Amygdala (tissue), 56 donors: ENCODE measurements around the gene FANCG.
A peak's percentile ranks its signal among the peaks of the same experiment; 100 is the strongest.

Source experiments
- DNase-seq, 56 donors: peaks; one replicate each; lab custom pipeline; 2025; lab: John Stamatoyannopoulos, UW

Gene FANCG

DNA sequence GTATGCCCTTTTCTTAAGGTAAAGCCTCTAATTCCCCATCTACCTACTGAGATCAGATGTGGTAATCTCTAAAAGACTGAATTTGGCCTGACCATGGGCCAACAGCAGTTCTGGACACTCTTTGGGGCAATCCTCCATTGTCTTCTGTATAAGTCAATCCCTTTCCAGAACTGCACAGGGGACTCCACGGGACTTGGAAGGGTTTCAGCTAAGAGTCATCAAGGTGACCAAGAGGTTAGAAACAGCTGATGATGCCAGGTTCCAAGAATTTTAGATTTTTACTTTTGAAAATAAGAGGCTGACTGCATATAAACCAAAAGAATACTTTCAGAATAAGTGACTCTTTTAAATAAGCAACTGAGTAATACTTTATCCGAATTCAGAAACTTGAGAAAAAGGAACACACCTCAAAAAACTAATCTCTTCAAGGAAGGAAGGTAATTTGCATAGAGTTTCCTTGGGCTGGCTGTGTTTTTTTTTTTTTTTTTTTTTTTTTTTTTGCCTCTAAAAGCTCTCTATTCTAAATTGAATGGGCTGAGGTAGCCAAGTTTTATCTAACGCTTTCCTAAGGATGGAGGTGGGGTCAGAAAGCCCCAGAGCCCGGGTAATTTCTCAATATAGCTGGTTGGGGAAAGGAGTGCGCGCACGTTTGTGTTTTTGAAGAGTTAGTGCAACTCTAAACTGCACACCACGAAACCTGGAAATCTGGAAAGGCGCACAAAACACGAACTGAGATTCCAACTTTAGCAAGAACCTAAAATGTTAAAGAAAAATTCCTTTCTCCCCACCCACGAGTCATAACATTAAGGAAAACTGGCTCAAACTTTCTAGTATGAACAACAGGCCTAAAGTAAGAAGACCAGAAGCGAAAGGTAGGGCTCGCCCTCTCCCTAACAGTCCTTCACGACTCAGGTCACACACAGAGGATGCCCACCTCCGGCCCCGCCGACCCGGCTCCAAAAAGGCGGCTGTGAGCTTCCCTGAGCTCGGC, 8.6 kb downstream of the FANCG start:
- DNase-seq: no peak

DNA sequence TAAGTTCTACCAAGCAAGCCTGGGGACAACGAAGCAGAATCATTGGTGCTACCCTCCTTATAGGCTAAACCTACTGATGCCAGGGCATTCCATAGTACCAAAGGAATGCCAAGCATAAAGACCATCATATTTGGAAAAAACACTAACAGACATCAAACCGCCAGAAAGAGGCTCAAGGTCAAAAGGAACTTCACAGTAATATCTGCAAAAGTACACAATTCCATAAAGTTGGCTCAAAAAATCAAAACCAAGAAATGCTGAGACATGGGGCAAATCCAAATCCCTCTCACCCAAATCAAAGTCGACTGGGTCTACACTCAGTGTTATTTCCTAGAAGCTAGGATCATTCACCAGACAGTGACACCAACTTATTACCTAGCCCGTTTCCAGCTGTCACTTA, 10.7 kb downstream of the FANCG start:
- DNase-seq: no peak

DNA sequence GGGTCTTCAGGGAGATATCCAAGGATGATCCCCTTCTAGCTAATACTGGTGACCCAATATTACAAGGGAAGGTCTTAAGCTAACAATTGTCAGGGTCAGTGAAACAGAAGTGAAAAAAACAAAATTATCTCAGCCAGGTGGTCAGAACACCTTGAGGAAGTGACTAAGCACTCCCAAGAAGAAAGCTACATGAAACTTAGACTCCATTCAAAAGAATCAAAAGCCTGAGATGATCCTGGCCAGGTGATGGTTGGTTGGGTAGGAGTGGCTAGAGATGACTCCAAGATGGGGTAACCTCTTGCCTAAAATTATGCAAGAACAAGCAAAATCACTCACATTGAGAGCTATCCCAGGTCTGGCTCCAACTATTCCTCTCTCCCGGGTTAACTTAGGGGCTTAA, 12.7 kb downstream of the FANCG start:
- DNase-seq: no peak

DNA sequence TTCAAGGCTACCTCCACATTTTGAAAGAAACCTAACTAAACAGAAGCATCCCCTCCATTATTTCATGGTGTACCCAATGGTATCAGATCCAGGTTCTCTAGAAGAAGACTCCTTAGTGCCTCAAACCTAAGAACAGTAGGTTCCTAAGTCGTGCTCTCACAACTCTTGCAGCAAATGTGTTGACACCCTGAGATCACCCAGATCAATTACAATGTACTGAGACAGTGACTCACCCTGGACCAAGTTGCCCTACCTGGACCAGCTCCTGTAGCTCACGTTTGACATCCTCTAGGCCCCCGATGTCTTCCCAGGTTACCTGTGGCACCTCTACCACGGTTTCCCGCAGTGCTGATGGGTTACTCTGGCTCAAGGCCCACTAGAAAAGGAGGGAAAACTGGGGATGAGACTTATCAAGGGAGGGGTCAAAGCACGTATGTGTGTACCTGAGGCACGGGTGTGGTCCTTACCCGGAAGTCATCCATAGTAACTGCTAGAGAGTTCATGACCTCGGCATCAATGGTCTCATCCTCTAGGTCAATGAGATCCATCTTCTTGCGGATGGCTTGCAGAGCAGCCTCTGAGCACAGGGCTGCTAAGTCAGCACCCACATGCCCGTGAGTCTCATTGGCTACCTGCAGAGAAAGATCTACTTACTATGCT, 19.1 kb downstream of the FANCG start:
- DNase-seq: no peak

DNA sequence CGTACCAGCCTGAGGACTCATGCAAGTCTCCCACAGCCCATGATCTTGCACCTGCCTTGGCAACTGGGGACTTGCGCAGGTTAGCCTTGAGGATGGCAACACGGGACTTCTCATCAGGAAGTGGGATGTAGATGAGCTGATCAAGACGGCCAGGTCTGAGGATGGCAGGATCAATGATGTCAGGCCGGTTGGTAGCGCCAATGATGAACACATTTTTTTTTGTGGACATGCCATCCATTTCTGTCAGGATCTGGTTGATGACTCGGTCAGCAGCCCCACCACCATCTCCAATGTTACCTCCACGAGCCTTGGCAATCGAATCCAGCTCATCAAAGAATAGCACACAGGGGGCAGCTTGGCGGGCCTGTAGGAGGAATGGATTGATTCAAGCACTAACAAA, 20.3 kb downstream of the FANCG start:
- no peak for DNase-seq

DNA sequence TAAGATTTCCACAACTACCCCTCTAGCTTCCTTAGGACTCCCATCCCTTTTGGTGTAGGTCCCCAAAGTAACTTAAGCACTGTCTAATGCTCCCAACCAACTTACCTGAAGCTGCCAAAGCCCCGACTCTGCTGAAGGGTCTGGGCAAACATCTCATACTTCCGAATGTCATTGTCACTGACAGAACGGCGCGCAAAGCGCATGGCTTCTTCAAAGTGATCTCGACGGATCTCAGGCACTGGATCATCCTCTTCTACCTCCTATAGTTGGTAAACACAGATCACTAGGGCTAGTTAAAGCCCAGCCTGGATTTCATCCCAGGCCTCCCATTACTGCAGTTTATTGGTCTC, 22.5 kb downstream of the FANCG start:
- no peak for DNase-seq

DNA sequence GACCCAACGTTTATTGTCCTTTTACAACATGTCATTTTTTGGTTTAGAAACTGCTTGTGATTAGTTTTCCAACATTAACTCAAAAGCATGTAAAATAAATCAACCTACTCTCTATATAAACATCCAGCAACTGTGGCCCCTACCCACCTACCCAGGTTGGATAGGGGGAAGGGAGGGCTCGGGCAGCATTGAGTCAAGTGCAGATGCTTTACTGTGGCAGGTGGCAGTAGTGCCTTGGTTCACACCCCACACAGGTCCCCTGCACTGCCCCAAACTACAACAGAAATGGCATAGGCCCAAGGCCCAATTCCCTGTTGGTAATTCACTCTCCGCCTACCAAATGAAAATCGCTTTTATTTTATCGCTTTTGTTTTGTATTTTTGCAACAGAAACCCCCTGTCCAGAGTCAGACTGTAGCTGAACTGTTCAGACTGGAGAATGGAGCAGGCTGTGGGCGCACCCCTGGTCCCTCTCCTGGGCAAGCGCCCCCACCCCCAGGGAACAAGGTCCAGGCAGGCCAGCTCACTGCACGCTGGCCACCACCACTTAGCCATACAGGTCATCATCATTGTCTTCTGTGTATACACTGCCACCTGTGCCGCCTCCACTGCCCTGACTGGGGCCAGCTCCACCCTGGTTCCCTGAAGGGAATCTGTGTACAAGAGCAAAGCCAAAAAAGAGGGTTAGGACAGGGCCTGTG, 23.0 kb downstream of the FANCG start:
- no peak for DNase-seq

DNA sequence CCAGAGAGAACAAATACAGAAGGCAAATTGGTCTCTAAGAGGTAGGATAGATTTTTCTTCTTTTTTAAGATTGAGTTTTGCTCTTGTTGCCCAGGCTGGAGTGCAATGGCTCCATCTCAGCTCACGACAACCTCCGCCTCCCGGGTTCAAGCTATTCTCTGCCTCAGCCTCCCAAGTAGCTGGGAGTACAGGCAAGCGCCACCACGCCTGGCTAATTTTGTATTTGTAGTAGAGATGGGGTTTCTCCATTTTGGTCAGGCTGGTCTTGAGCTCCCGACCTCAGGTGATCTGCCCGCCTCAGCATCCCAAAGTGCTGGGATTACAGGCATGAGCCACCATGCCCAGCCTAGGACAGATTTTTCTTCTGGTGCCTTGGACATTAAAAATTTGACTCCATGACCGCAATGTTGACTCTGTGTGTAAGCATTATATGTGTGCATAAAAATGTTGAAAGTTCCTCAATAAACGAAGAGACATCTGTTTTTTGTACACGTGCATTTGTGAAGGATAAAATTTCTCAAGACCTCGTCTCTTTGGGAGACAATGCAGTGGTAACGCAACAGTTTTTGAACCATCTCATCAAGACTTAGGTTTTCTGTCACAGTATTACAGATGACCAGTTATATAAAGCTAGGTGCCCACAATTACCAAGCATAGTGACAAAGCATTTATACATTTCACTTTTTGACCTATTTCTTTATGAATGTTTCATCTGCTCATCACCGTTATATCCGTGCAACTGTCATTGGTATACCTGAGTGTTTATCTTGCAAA, 24.7 kb downstream of the FANCG start:
- DNase-seq: no peak

DNA sequence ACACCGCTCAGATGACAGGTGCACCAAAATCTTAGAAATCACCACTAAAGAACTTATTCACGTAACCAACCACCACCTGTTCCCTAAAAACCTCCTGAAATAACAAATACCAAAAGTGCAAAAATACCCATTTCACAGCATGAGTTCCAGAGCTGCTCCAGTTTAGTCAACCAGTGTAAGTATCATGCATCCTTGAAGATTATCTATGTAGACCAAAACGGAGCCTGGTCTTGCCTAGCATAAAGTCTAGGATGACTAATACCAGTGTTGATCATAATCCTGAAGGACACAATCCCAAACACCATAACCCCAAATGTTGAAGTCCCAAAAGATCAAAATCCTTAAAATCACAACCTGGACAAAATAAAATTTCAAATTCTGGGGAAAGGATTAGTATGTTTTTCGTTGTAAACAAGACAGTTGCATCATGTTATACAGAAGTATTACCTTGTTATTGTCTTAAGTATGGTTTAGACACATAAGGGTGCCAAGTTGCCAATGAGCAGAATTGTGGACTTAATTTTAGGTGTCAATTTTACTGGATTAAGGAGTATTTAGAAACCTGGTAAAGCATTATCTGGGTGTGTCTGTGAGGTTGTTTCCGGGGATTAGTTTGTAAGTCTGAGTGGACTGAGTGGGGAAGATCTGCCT, 25.4 kb downstream of the FANCG start:
- DNase-seq: no peak

DNA sequence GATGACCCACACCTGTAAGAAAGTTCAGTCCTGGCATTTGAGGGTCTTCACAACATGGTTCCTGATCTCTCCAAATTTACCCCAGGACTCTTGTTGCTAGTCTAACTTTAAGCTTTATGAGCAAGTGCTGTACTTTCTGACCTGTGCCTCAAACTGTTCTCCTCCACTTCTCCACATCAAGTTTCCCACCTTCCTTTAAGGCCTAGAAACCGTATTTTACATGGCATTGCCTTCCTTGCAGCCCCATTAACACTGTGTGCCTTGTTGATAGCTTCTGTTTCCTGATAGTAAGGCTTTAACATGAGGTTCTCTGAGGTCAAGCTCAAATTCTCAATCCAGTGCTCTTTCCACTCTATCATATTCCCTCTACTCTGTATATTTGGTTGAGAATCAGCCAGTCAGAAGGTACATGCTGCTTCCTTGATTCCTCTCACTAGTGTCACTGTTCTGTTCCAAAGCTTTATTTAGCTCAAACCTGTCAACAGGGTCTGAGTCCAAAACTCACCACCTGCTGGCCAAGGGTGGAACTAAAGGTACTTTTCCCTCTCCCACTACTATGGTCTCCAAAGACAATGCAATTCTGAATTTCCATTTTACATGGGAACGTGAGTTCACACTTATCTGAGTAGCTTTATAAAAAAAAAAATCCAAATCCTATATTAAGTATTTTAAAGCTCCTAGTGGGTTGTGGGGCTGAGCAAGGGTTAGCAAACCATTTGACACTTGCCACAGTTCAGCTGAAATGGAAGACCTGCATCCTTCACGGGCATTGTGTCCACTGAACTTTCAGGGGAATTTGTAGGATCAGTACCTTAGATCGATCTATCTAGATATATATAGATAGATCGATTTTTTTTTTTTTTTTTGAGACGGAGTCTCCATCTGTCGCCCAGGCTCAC, 28.4 kb downstream of the FANCG start:
- DNase-seq: peak in 6 of 56 donors; percentile 5 to 30 (median 14)

DNA sequence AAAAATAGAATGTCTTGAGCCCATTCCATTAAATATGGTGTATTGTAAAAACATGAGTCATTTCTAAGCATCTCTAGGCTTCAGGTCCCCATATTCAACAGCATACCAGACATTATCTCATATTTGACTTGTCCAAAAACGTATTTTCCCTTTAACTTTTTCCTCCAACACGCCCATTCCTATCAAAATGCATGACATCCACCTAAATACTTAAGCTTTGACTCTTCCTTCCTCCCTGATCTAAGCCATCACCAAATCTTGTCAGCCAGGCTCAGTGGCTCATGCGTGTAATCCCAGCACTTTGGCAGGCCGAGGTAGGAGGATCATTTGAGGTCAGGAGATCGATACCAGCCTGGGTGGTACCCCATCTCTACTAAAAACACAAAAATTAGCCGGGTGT, 31.2 kb downstream of the FANCG start:
- no peak for DNase-seq

DNA sequence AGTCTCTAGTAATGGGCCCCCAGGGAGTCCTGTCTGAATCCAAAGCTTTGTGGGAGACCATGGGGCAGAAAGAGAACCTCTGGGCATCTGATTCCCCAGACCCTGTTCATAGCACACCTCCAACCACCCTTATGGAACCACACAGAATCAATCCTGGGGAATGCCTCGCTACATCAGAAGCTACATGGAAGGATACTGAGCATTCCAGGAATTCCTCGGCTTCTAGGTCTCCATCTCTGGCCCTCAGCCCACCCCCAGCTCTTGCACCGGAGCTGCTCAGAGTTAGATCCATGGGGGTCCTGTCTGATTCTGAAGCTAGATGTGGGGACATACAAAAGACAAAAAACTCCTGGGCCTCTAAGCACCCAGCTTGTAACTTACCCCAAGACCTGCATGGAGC, 35.7 kb downstream of the FANCG start:
- no peak for DNase-seq

DNA sequence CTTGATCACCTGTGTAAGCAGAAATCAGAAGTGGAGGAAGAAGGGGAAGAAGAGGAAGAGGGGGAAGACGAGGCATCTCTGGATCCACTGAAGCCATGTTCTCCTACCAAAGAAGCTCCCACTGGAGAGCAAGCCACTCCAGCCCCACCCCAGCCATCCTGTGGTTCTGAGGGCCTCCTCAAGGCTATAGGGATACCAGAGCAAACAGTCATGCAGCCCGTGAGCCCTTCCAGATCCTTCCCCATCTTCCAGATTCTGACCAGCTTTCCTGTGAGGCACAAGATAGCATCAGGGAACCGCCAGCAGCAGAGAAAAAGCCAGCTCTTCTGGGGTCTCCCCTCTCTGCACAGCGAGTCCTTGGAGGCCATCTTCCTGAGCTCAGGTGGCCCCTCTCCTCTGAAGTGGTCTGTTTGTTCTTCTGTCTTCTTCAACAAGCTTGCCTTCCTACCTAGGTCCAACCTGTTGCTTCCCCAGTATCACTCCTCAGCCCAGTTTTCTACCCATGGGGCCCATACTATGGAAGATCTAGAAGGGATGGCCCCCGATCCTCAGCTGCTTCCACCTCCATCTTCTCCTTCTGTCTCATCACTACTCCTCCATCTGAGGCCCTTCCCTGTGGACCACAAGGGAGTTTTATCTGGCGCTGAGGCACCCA, 36.7 kb downstream of the FANCG start:
- DNase-seq: no peak

DNA sequence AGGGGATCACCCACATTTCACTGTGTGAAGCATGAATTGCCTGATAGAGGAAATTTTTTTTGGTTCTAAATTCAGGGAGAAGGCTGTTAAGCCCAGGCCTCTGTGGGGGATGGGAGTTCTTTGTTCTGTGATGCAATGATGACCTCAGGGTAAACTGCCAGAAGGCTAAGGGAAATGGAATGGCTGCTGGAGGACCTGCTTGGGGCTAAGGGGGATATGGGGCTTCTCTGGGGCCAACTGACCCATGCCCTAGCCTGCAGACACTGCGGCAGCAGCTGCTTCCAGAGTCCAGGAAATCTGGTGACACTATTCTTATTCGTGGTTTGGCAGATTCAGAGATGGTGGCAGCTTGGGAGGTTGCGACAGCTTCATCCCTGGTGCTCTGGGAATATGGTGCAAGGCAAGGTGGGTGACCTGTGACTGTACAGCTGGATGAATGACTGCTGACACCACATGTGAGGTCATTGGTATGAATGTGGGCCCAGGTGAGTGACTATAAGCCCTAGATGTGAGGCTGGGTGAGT, 37.6 kb downstream of the FANCG start:
- DNase-seq: no peak

DNA sequence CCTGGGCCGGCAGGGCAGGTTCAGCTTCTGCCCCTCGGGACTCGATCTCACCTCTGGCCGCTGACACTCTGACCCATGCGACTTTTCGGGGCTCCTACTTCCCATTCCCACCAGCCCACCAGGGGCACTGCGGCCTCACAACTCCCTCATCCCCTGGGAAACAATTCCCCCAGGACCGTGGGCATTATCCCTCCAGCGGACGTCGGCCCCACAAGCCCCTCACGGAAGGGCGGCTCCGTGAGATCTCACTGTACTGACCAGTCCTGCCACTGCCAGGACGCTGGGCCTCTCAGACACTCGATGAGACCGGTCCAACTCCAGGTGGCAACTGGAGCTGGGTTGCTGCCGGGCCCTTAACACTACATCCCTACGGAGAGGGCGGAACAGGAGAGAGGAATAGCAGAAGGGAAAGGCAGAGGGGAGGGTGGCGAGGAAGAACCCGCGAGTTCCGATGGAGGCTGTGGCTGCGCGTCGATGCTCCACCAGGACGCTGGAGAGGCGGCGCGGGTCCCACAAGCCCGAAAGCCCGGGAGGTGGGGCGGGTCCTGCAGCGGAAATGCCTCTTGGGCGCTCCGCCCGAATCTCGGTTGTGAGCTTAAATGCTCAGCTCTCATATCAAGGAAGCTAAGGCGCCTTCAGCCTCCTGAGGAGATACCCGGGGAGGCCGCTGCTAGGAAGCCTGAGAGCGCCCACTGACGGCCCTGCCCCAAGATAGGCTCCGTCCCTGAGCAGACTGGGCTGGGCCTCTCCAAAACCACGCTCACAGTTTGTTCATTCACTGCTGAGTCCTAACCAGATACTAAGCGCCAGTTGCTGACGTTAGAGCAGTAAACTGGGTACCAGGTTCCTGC, 43.7 kb downstream of the FANCG start:
- no peak for DNase-seq

DNA sequence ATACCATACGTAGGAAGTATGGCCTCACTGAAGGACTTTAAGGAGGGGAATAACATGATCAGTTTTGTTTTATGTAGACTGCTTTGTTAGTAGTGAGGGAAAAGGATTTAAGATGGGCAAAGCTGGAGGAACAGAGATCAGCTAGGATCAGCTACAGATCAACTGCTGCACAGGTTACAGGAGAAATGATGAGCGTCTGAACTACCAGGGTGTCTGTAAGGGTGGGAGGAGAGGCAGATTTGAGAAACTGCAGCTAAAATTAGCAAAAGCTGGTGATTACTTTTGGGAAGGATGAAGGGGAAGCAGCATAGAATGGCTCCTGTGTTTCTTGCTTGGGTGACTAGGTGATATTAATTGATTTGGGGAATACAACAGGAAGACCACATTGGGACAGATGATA, 46.6 kb downstream of the FANCG start:
- DNase-seq: no peak

DNA sequence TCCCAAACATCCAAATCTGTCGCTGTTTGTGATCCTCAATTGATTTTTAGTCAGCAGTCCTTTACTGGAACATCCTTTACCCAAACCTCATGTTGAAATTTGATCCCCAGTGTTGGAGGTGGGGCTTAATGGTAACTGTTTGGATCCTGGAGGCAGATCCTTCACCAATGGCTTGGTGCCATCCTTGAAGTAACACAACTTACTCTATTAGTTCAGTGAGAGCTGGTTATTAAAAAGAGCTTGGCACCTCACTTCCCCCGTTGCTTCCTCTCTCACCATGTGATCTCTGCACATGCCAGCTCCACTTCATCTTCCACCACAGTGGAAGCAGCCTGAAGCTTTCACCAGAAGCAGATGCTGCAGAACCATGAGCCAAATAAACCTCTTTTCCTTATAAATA, 49.9 kb downstream of the FANCG start:
- no peak for DNase-seq
